Neural cell (in vitro differentiated cells): ENCODE measurements around the gene EIF2A. TPM values are rescaled to one million over a fixed set of nuclear protein-coding genes. Genes with fewer than 3 reads are reported as not detected.

Experiments used
- H2AFZ ChIP-seq: fragments of 200-600, 300-800 bp; sonication (generic), shearing (Covaris generic); 2 replicates; pipeline ENCODE4 v1.6.0; 2014; ENCODE audit warnings: low read depth, mild to moderate bottlenecking, antibody characterized with exemption, low read length, moderate library complexity
- H3F3A ChIP-seq: fragments of 200-600 bp; shearing (Covaris generic); 2 replicates; pipeline ENCODE4 v1.6.1; 2016; ENCODE audit warnings: mild to moderate bottlenecking, moderate library complexity, mixed read lengths, antibody characterized with exemption, low read length; ENCODE audit not compliant: insufficient read depth, poor library complexity, severe bottlenecking
- H3K27ac ChIP-seq: fragments of 200-600, 300-800 bp; sonication (generic), shearing (Covaris generic); 2 replicates; pipeline ENCODE4 v1.5.1; 2014; ENCODE audit warnings: mild to moderate bottlenecking, low read length, moderate library complexity
- H3K27me3 ChIP-seq: fragments of 300-800, 200-600 bp; sonication (generic), shearing (Covaris generic); 2 replicates; pipeline ENCODE4 v1.6.0; 2014; ENCODE audit warnings: mild to moderate bottlenecking, low read depth, low read length, moderate library complexity; ENCODE audit not compliant: insufficient read depth
- H3K36me3 ChIP-seq: fragments of 300-800, 200-600 bp; sonication (generic), shearing (Covaris generic); 2 replicates; pipeline ENCODE4 v1.5.1; 2014; ENCODE audit warnings: mild to moderate bottlenecking, antibody characterized with exemption, low read length, moderate library complexity; ENCODE audit not compliant: insufficient read depth
- H3K4me2 ChIP-seq: fragments of 300-800, 200-600 bp; sonication (generic), shearing (Covaris generic); 2 replicates; pipeline ENCODE4 v1.6.0; 2014; ENCODE audit warnings: mild to moderate bottlenecking, low read length
- H3K4me3 ChIP-seq: fragments of 300-800, 200-600 bp; sonication (generic), shearing (Covaris generic); 2 replicates; pipeline ENCODE4 v1.5.1; 2014; ENCODE audit warnings: mild to moderate bottlenecking, low read length, moderate library complexity
- H3K79me2 ChIP-seq: fragments of 200-600 bp; shearing (Covaris generic); replicated peaks from 2 replicates; pipeline ENCODE4 v1.6.0; 2014; ENCODE audit warnings: mild to moderate bottlenecking, low read length, moderate library complexity; ENCODE audit not compliant: insufficient read depth
- H3K9ac ChIP-seq: fragments of 300-800, 200-600 bp; sonication (generic), shearing (Covaris generic); 2 replicates; pipeline ENCODE4 v1.6.1; 2016; ENCODE audit warnings: mild to moderate bottlenecking, low read length, mixed read lengths
- H3K9me2 ChIP-seq: fragments of 200-600 bp; shearing (Covaris generic); 2 replicates; pipeline ENCODE4 v1.6.1; 2016; ENCODE audit warnings: mild to moderate bottlenecking, low read length, mixed read lengths; ENCODE audit not compliant: insufficient read depth
- H3K9me3 ChIP-seq: fragments of 200-600, 300-800 bp; sonication (generic), shearing (Covaris generic); 2 replicates; pipeline ENCODE4 v1.6.1; 2016; ENCODE audit warnings: mild to moderate bottlenecking, mixed run types, low read length, moderate library complexity, mixed read lengths
- H4K20me1 ChIP-seq: fragments of 200-600 bp; shearing (Covaris generic); 2 replicates; pipeline ENCODE4 v1.6.1; 2016; ENCODE audit warnings: mild to moderate bottlenecking, mixed run types; ENCODE audit not compliant: insufficient read depth
- CTCF ChIP-seq: fragments of 450-650 bp; IDR thresholded peaks from 2 replicates; pipeline ENCODE4 v1.5.1; 2014; ENCODE audit warnings: antibody characterized with exemption, mild to moderate bottlenecking, moderate library complexity; ENCODE audit not compliant: poor library complexity, severe bottlenecking
- EP300 ChIP-seq: fragments of 450-650 bp; conservative IDR thresholded peaks from 2 replicates; pipeline ENCODE4 v1.6.1; 2014; ENCODE audit warnings: antibody characterized with exemption, mild to moderate bottlenecking, moderate library complexity; ENCODE audit not compliant: poor library complexity, severe bottlenecking
- MXI1 ChIP-seq: fragments of 450-650 bp; conservative IDR thresholded peaks from 2 replicates; pipeline ENCODE4 v1.6.1; 2014; ENCODE audit warnings: antibody characterized with exemption, mild to moderate bottlenecking; ENCODE audit not compliant: poor library complexity, severe bottlenecking
- POLR2AphosphoS5 ChIP-seq: IDR thresholded peaks from 2 replicates; pipeline ENCODE4 v1.6.1; 2012
- RAD21 ChIP-seq: fragments of 450-650 bp; conservative IDR thresholded peaks from 2 replicates; pipeline ENCODE4 v1.6.1; 2014; ENCODE audit warnings: antibody characterized with exemption, mild to moderate bottlenecking, moderate library complexity
- REST ChIP-seq: IDR thresholded peaks from 2 replicates; pipeline ENCODE4 v1.6.1; 2012; ENCODE audit warnings: borderline replicate concordance
- TAF1 ChIP-seq: IDR thresholded peaks from 2 replicates; pipeline ENCODE4 v1.6.1; 2012; ENCODE audit warnings: low read depth
- polyA plus RNA-seq: library from polyadenylated mRNA; depleted of rRNA; stranded (reverse); fragments of >200 nt; gene quantifications from 2 replicates; pipeline ENCODE4 v1.2.3, GENCODE V29; 2014

The EIF2A gene
- polyA plus RNA-seq, 1 donor from 2014 or later = 82.6 TPM

- no peaks in the 10 kb centered on the region for H3K79me2 ChIP-seq
- H3K9ac ChIP-seq = no peak overlapping the region
- no peak overlapping the region for H3K27ac ChIP-seq
- no peaks in the 10 kb centered on the region for H3F3A ChIP-seq
- H3K36me3 ChIP-seq = no peaks in the 10 kb centered on the region
- no peaks in the 10 kb centered on the region for H3K9me2 ChIP-seq
- no peak overlapping the region for H3K4me3 ChIP-seq
- H3K27me3 ChIP-seq = no peaks in the 10 kb centered on the region
- no peak overlapping the region for H3K4me2 ChIP-seq
- no peaks in the 10 kb centered on the region for H3K9me3 ChIP-seq
- H4K20me1 ChIP-seq = no peaks in the 10 kb centered on the region
- no peak for TF ChIP-seq TAF1
- no peak for TF ChIP-seq POLR2AphosphoS5
- H2AFZ ChIP-seq = no peak overlapping the region
Observed at GRCh38 chr3:150509780-150510179, 36.8 kb upstream of the EIF2A start.

GRCh38 chr3:150511122-150511821, 35.3 kb upstream of the EIF2A start:
- H3K4me3 ChIP-seq = peak overlapping the region; percentile 45
- peak overlapping the region; percentile 55 for H3K27ac ChIP-seq
- no peaks in the 10 kb centered on the region for H3K79me2 ChIP-seq
- no peak overlapping the region for H3K4me2 ChIP-seq
- H3K36me3 ChIP-seq = no peaks in the 10 kb centered on the region
- H3K9ac ChIP-seq = no peak overlapping the region
- no peaks in the 10 kb centered on the region for H3F3A ChIP-seq
- no peaks in the 10 kb centered on the region for H4K20me1 ChIP-seq
- TF ChIP-seq REST (peak; percentile 41), TAF1 (no peak)
- no peaks in the 10 kb centered on the region for H3K9me3 ChIP-seq
- H2AFZ ChIP-seq = peak overlapping the region; percentile 0
- no peaks in the 10 kb centered on the region for H3K9me2 ChIP-seq
- no peaks in the 10 kb centered on the region for H3K27me3 ChIP-seq

GRCh38 chr3:150515210-150515609, 31.4 kb upstream of the EIF2A start:
- Histone ChIP-seq H3F3A (no peaks in the 10 kb centered on the region), H3K27ac (no peak overlapping the region), H3K4me3 (no peak overlapping the region), H3K9me2 (no peaks in the 10 kb centered on the region), H2AFZ (no peak overlapping the region), H3K79me2 (no peaks in the 10 kb centered on the region), H3K27me3 (no peaks in the 10 kb centered on the region), H3K9me3 (no peaks in the 10 kb centered on the region), H3K9ac (no peak overlapping the region), H3K36me3 (no peaks in the 10 kb centered on the region), H3K4me2 (no peak overlapping the region), H4K20me1 (no peaks in the 10 kb centered on the region)
- TF ChIP-seq MXI1 (no peak), REST (no peak), RAD21 (no peak), TAF1 (no peak), CTCF (no peak), POLR2AphosphoS5 (no peak), EP300 (no peak)
